Vagina (tissue), 2 donors: Measurements from ENCODE around the gene CGGBP1. TPM values are rescaled to one million over a fixed set of nuclear protein-coding genes. Genes with fewer than 3 reads are reported as not detected.

Experiments used
- DNase-seq, 2 donors: peaks; one replicate each; pipeline ENCODE4 v3.0.0-alpha.2; 2017; ENCODE audit errors: extremely low spot score in 2 of 2
- H3K27ac ChIP-seq: fragments of 200-600 bp; sonication (generic); one replicate; pipeline ENCODE4 v1.5.1; 2019
- H3K27me3 ChIP-seq: fragments of 200-600 bp; sonication (generic); one replicate; pipeline ENCODE4 v1.5.1; 2019
- H3K36me3 ChIP-seq, 2 donors: fragments of 200-600 bp; sonication (generic); one replicate each; pipeline ENCODE4 v1.5.1; 2017 to 2019
- H3K4me1 ChIP-seq: fragments of 200-600 bp; sonication (generic); one replicate; pipeline ENCODE4 v1.5.1; 2019
- H3K4me3 ChIP-seq, 2 donors: fragments of 200-600 bp; sonication (generic); 1 replicate in 1 of 2; 2 replicates in 1 of 2; pipeline ENCODE4 v1.5.1; 2016 to 2019
- H3K9me3 ChIP-seq: fragments of 200-600 bp; sonication (generic); one replicate; pipeline ENCODE4 v1.5.1; 2019
- CTCF ChIP-seq, 3 experiments: fragments of 450-650 bp in 2 of 3; fragments of 200-600 bp in 1 of 3; sonication (generic) in 1 of 3; IDR thresholded peaks; one replicate each; pipeline ENCODE4 v1.5.1; 2017 to 2019; ENCODE audit warnings: antibody characterized with exemption in 3 of 3, mild to moderate bottlenecking in 2 of 3, moderate library complexity in 2 of 3
- POLR2A ChIP-seq, 2 donors: fragments of 450-650 bp; IDR thresholded peaks; one replicate each; pipeline ENCODE4 v1.6.1; 2017; ENCODE audit warnings: antibody characterized with exemption in 2 of 2, mild to moderate bottlenecking in 2 of 2, moderate library complexity in 2 of 2
- POLR2AphosphoS5 ChIP-seq, 2 donors: sonication (generic); formaldehyde crosslinking; IDR thresholded peaks; one replicate each; pipeline ENCODE4 v1.9.0; 2017; ENCODE audit warnings: antibody characterized with exemption in 2 of 2, mild to moderate bottlenecking in 2 of 2, low read depth in 1 of 2; ENCODE audit not compliant: insufficient read depth in 1 of 2
- intact Hi-C: fragments of 100-400 bp; cut with DNase I; formaldehyde crosslinking; loops from one replicate; pipeline ENCODE4 v1.15.1; 2023
- total RNA-seq: library from RNA; depleted of rRNA; stranded (reverse); fragments of >200 nt; gene quantifications from one replicate; pipeline ENCODE4 v1.2.3, GENCODE V29; 2016

The CGGBP1 gene
- total RNA-seq, 1 donor from 2014 or later, result 53.3 TPM

- Histone ChIP-seq H3K4me1 (peaks cover 48% of the 10 kb centered on the region), H3K4me3 (peak overlapping the region; percentile 73 to 97), H3K36me3 (peaks cover 0 to 13% of the 10 kb centered on the region in 2 donors), H3K27ac (peak overlapping the region; percentile 99), H3K27me3 (no peaks in the 10 kb centered on the region), H3K9me3 (no peaks in the 10 kb centered on the region)
- TF ChIP-seq POLR2A (IDR thresholded peaks at IDR 0.05) (no peak), POLR2AphosphoS5 (IDR thresholded peaks at IDR 0.05; ENCODE audit: insufficient read depth in 1 of 2, low read depth in 1 of 2) (no peak), CTCF (IDR thresholded peaks at IDR 0.05) (no peak)
- intact Hi-C loops, result no loop called here
- DNase-seq, result peak in 1 of 2 donors; percentile 88
Observed at GRCh38 chr3:88058306-88058580, 562 bp downstream of the CGGBP1 start.

GRCh38 chr3:88057630-88058305 is 1.0 kb downstream of the CGGBP1 start:
- peaks cover 43% of the 10 kb centered on the region for H3K4me1 ChIP-seq
- no peak for DNase-seq

GRCh38 chr3:88046766-88047165 is 12.0 kb downstream of the CGGBP1 start:
- Histone ChIP-seq H3K27ac (no peak overlapping the region), H3K27me3 (no peaks in the 10 kb centered on the region), H3K9me3 (no peaks in the 10 kb centered on the region), H3K4me3 (no peak overlapping the region), H3K4me1 (no peaks in the 10 kb centered on the region), H3K36me3 (no peaks in the 10 kb centered on the region)
- intact Hi-C loops, result no loop called here
- no peak for DNase-seq
- TF ChIP-seq POLR2A (IDR thresholded peaks at IDR 0.05), result no peak
- no peak for TF ChIP-seq CTCF (IDR thresholded peaks at IDR 0.05)
- TF ChIP-seq POLR2AphosphoS5 (IDR thresholded peaks at IDR 0.05; ENCODE audit: insufficient read depth in 1 of 2, low read depth in 1 of 2), result no peak

More at GRCh38 chr3:88057630-88058305, 1.0 kb downstream of the CGGBP1 start:
- no peaks in the 10 kb centered on the region for H3K9me3 ChIP-seq
- peak overlapping the region; percentile 73 to 97 for H3K4me3 ChIP-seq
- no peaks in the 10 kb centered on the region for H3K27me3 ChIP-seq
- H3K27ac ChIP-seq, result peak overlapping the region; percentile 99
- intact Hi-C loops, result no loop called here
- TF ChIP-seq POLR2A (IDR thresholded peaks at IDR 0.05) (no peak), POLR2AphosphoS5 (IDR thresholded peaks at IDR 0.05; ENCODE audit: insufficient read depth in 1 of 2, low read depth in 1 of 2) (no peak), CTCF (IDR thresholded peaks at IDR 0.05) (no peak)
- H3K36me3 ChIP-seq, result peaks cover 0 to 13% of the 10 kb centered on the region in 2 donors

GRCh38 chr3:88044411-88044810 is 14.4 kb downstream of the CGGBP1 start:
- Histone ChIP-seq H3K36me3 (no peaks in the 10 kb centered on the region), H3K9me3 (no peaks in the 10 kb centered on the region), H3K4me3 (no peak overlapping the region), H3K27me3 (no peaks in the 10 kb centered on the region), H3K4me1 (no peaks in the 10 kb centered on the region), H3K27ac (no peak overlapping the region)
- intact Hi-C loops, result no loop called here
- TF ChIP-seq POLR2A (IDR thresholded peaks at IDR 0.05) (no peak), POLR2AphosphoS5 (IDR thresholded peaks at IDR 0.05; ENCODE audit: insufficient read depth in 1 of 2, low read depth in 1 of 2) (no peak)
- DNase-seq, result no peak

GRCh38 chr3:88041005-88041404 is 17.8 kb downstream of the CGGBP1 start:
- H3K4me1 ChIP-seq, result no peaks in the 10 kb centered on the region
- no peak overlapping the region for H3K4me3 ChIP-seq
- H3K27me3 ChIP-seq, result no peaks in the 10 kb centered on the region
- no peaks in the 10 kb centered on the region for H3K9me3 ChIP-seq
- H3K27ac ChIP-seq, result no peak overlapping the region
- H3K36me3 ChIP-seq, result no peaks in the 10 kb centered on the region
- TF ChIP-seq CTCF (IDR thresholded peaks at IDR 0.05) (no peak), POLR2AphosphoS5 (IDR thresholded peaks at IDR 0.05; ENCODE audit: insufficient read depth in 1 of 2, low read depth in 1 of 2) (no peak), POLR2A (IDR thresholded peaks at IDR 0.05) (no peak)
- intact Hi-C loops, result no loop called here
- DNase-seq, result no peak
